Peyer's patch (tissue), 4 donors: ENCODE results near the gene LRBA. TPM values are rescaled to one million over a fixed set of nuclear protein-coding genes. Genes with fewer than 3 reads are reported as not detected.

Experiments
- DNase-seq, 3 donors: peaks; one replicate each; pipeline ENCODE4 v3.0.0-alpha.2; 2017 to 2019
- H3K27ac ChIP-seq, 4 donors: fragments of 200-600 bp; sonication (generic); one replicate each; pipeline ENCODE4 v1.5.1; 2016 to 2019
- H3K27me3 ChIP-seq, 2 donors: fragments of 200-600 bp; sonication (generic); one replicate each; pipeline ENCODE4 v1.5.1; 2019
- H3K36me3 ChIP-seq, 3 donors: fragments of 200-600 bp; sonication (generic); one replicate each; pipeline ENCODE4 v1.5.1; 2016 to 2019
- H3K4me1 ChIP-seq, 4 donors: fragments of 200-600 bp; sonication (generic); one replicate each; pipeline ENCODE4 v1.5.1; 2016 to 2019
- H3K4me3 ChIP-seq, 4 donors: fragments of 200-600 bp; sonication (generic); 1 replicate in 3 of 4; 2 replicates in 1 of 4; pipeline ENCODE4 v1.5.1; 2016 to 2019; ENCODE audit warnings: mild to moderate bottlenecking in 1 of 4
- H3K9me3 ChIP-seq, 4 donors: fragments of 200-600 bp; sonication (generic); one replicate each; pipeline ENCODE4 v1.5.1; 2016 to 2019; ENCODE audit warnings: mild to moderate bottlenecking in 1 of 4
- POLR2A ChIP-seq, 2 donors: fragments of 450-650 bp; IDR thresholded peaks; one replicate each; pipeline ENCODE4 v1.5.1; 2017; ENCODE audit warnings: antibody characterized with exemption in 2 of 2, mild to moderate bottlenecking in 2 of 2, moderate library complexity in 2 of 2
- total RNA-seq, 4 donors: library from RNA; depleted of rRNA; stranded (reverse); fragments of >200 nt; gene quantifications; one replicate each; pipeline ENCODE4 v1.1.0, GENCODE V29; 2016
- TF ChIP-seq, protein P1 (sequence below), 6 experiments: fragments of 450-650 bp in 4 of 6; fragments of 200-600 bp in 2 of 6; sonication (generic) in 1 of 6; IDR thresholded peaks; one replicate each; pipeline ENCODE4 v1.5.1; 2017 to 2019; ENCODE audit warnings: antibody characterized with exemption in 6 of 6, mild to moderate bottlenecking in 3 of 6, moderate library complexity in 1 of 6

Gene LRBA
- total RNA-seq, 4 donors from 2014 or later = 71.5 to 120 (median 91.7) TPM

DNA sequence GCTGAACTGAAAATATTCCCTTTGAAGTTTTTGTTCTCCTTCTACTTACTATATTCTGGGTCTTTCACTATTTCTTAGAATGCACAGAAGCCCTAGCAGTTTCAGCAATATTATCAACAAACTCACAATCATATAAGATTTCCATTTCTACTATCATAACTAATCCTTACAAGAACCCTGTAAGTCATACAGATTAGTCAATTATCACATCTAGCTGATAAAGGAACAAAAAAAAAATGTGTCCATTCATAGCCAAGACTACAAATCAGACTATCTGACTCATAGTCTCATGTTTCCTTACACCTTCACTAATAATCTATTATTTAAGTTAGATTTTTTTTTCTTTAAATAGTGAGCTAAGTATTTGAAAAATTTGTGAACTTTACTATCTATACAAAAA, 72.5 kb downstream of the LRBA start:
- Histone ChIP-seq H3K27me3 (no peaks in the 10 kb centered on the region), H3K27ac (no peak overlapping the region), H3K9me3 (no peaks in the 10 kb centered on the region), H3K36me3 (no peaks in the 10 kb centered on the region), H3K4me1 (no peaks in the 10 kb centered on the region), H3K4me3 (no peak overlapping the region)
- DNase-seq = no peak
- no peak for TF ChIP-seq POLR2A (IDR thresholded peaks at IDR 0.05)
- TF ChIP-seq, protein P1, sequence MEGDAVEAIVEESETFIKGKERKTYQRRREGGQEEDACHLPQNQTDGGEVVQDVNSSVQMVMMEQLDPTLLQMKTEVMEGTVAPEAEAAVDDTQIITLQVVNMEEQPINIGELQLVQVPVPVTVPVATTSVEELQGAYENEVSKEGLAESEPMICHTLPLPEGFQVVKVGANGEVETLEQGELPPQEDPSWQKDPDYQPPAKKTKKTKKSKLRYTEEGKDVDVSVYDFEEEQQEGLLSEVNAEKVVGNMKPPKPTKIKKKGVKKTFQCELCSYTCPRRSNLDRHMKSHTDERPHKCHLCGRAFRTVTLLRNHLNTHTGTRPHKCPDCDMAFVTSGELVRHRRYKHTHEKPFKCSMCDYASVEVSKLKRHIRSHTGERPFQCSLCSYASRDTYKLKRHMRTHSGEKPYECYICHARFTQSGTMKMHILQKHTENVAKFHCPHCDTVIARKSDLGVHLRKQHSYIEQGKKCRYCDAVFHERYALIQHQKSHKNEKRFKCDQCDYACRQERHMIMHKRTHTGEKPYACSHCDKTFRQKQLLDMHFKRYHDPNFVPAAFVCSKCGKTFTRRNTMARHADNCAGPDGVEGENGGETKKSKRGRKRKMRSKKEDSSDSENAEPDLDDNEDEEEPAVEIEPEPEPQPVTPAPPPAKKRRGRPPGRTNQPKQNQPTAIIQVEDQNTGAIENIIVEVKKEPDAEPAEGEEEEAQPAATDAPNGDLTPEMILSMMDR (IDR thresholded peaks at IDR 0.05) = no peak

DNA sequence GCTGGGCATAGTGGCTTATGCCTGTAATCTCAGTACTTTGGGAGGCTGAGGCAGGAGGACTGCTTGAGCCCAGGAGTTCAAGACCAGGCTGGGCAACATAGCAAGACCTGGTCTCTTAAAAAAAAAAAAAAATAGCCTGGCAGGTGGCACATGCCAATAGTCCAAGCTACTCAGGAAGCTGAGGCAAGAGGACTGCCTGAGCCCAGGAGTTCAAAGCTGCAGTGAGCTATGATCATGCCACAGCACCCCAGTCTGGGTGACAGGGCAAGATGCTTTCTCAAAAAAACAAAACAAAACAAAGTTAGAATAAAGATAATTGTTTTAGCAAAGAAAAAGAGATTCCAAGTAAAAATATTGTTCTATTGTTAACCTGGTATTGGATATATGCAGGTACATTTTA, 75.0 kb downstream of the LRBA start:
- no peaks in the 10 kb centered on the region for H3K27me3 ChIP-seq
- TF ChIP-seq, protein P1 (IDR thresholded peaks at IDR 0.05) = no peak
- no peak for TF ChIP-seq POLR2A (IDR thresholded peaks at IDR 0.05)
- no peaks in the 10 kb centered on the region for H3K4me1 ChIP-seq
- H3K36me3 ChIP-seq = no peaks in the 10 kb centered on the region
- H3K4me3 ChIP-seq = no peak overlapping the region
- no peak overlapping the region for H3K27ac ChIP-seq
- DNase-seq = no peak
- no peaks in the 10 kb centered on the region for H3K9me3 ChIP-seq

DNA sequence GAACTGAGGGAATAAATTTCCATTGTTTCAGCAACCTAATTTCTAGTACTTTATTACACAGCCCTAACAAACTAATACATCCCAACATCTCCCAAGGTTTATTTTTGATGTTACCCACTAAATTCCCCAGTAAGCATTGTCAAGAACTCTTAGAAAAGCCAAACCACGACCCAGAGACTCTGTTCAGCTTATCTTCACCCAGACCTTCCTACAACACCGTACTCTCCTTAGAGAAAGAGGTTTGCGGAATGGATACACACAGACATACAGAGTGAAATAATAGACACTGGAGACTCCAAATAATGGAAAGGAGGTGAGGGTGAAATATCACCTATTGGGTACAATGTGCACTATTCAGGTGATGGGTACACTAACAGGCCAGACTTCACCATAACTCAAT, 75.6 kb downstream of the LRBA start:
- TF ChIP-seq POLR2A (IDR thresholded peaks at IDR 0.05) = no peak
- TF ChIP-seq, protein P1 (IDR thresholded peaks at IDR 0.05) = no peak
- DNase-seq = no peak
- H3K36me3 ChIP-seq = no peaks in the 10 kb centered on the region
- H3K4me1 ChIP-seq = no peaks in the 10 kb centered on the region
- no peak overlapping the region for H3K4me3 ChIP-seq
- H3K9me3 ChIP-seq = no peaks in the 10 kb centered on the region
- H3K27ac ChIP-seq = no peak overlapping the region
- no peaks in the 10 kb centered on the region for H3K27me3 ChIP-seq

DNA sequence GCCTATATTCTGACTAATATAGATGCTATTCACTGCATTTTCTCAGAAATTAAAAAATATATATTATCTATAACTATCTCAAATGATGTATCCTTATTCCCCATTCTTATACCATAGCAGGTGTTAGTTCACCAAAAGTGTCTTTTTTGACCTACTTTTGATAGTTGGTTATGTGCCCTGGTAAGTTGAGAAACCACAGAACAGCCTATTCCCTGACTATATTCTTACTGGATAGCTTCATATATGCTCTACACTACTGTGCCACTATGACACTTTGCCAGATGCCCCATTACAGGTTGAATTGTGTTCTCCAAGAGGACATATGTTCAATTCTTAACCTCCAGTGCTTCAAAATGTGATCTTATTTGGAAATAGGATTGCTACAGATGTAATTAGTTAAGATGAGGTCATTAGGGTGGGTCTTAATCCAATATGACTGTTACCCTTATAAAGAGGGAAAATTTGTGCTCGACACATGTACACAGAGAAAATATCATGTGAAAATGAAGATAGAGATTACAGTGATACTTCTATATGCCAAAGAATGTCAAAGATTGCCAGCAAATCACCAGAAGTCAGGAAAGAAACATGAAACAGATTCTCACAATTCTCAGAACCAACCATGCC, 76.1 kb downstream of the LRBA start:
- Histone ChIP-seq H3K36me3 (no peaks in the 10 kb centered on the region), H3K27me3 (no peaks in the 10 kb centered on the region), H3K27ac (no peak overlapping the region), H3K4me3 (no peak overlapping the region), H3K9me3 (no peaks in the 10 kb centered on the region), H3K4me1 (no peaks in the 10 kb centered on the region)
- DNase-seq = no peak
- TF ChIP-seq POLR2A (IDR thresholded peaks at IDR 0.05) = no peak
- TF ChIP-seq, protein P1 (IDR thresholded peaks at IDR 0.05) = no peak

DNA sequence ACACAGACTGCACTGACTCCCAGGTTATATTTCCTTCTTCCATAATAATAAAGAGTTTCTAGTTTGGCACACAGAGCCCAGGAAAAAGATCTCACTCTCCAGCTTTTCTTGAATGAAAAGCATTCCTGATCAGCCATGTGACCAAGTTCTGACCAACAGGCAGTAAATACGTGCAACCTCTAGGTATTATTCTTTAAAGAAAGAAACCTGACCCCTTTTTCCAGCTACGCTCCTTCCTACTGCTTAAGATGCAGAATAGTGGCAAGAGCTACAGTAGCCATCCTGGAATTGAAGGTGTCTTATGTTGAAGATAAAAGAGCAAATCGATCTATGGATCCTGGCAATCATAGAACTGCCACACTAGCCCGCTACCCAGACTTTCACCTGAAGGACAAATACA, 76.7 kb downstream of the LRBA start:
- DNase-seq = no peak
- H3K4me3 ChIP-seq = no peak overlapping the region
- no peak overlapping the region for H3K27ac ChIP-seq
- no peak for TF ChIP-seq POLR2A (IDR thresholded peaks at IDR 0.05)
- TF ChIP-seq, protein P1 (IDR thresholded peaks at IDR 0.05) = no peak
- no peaks in the 10 kb centered on the region for H3K9me3 ChIP-seq
- no peaks in the 10 kb centered on the region for H3K4me1 ChIP-seq
- H3K27me3 ChIP-seq = no peaks in the 10 kb centered on the region
- H3K36me3 ChIP-seq = no peaks in the 10 kb centered on the region

DNA sequence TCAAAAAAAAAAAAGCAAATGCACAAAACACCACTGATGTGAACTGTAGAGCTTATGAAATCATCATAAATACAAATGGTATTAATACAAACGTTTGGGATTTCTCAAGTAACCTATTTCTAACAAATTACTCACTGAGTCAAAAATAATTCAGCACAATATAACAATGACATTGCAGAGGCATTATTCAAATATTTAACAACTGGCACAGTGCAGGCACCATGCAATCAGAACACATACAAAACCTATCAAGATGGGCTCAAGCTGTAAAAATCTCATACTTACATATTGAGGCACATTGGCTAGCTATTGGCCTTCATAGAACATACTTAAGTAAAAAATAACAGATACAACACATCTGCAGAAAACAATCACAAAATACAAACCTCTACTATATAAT, 81.1 kb downstream of the LRBA start:
- H3K27ac ChIP-seq = no peak overlapping the region

More for the DNA sequence above, 81.1 kb downstream of the LRBA start:
- no peaks in the 10 kb centered on the region for H3K36me3 ChIP-seq
- no peak for DNase-seq
- H3K4me3 ChIP-seq = no peak overlapping the region
- H3K4me1 ChIP-seq = no peaks in the 10 kb centered on the region
- H3K9me3 ChIP-seq = no peaks in the 10 kb centered on the region
- no peak for TF ChIP-seq POLR2A (IDR thresholded peaks at IDR 0.05)
- TF ChIP-seq, protein P1 (IDR thresholded peaks at IDR 0.05) = no peak
- H3K27me3 ChIP-seq = no peaks in the 10 kb centered on the region
